Forelimb muscle (tissue), 1 donor: Measurements from ENCODE around the gene CAPN2. TPM values are rescaled to one million over a fixed set of nuclear protein-coding genes. Genes with fewer than 3 reads are reported as not detected.

ENCODE experiments used
- polyA plus RNA-seq: library from polyadenylated mRNA; unstranded; fragments of 120-200 nt; gene quantifications from one replicate; pipeline ENCODE4 v1.2.1, GENCODE V29; 2013; ENCODE audit not compliant: insufficient read length

Gene CAPN2
- polyA plus RNA-seq, 1 donor = 91.7 TPM

Other genes with a start within 250 kb of the CAPN2 start
- gene CAPN8, start 46.8 kb upstream of the CAPN2 start, polyA plus RNA-seq = 0.57 TPM
- gene TP53BP2, start 133.4 kb downstream of the CAPN2 start, polyA plus RNA-seq = 32.7 TPM